ENCODE results near the gene SENP5.
"Not testable (repeated sequence)": the region's sequence is repeated elsewhere in the genome, so short reads cannot be mapped to it uniquely, and the experiment has no call there.

The SENP5 gene, protein sequence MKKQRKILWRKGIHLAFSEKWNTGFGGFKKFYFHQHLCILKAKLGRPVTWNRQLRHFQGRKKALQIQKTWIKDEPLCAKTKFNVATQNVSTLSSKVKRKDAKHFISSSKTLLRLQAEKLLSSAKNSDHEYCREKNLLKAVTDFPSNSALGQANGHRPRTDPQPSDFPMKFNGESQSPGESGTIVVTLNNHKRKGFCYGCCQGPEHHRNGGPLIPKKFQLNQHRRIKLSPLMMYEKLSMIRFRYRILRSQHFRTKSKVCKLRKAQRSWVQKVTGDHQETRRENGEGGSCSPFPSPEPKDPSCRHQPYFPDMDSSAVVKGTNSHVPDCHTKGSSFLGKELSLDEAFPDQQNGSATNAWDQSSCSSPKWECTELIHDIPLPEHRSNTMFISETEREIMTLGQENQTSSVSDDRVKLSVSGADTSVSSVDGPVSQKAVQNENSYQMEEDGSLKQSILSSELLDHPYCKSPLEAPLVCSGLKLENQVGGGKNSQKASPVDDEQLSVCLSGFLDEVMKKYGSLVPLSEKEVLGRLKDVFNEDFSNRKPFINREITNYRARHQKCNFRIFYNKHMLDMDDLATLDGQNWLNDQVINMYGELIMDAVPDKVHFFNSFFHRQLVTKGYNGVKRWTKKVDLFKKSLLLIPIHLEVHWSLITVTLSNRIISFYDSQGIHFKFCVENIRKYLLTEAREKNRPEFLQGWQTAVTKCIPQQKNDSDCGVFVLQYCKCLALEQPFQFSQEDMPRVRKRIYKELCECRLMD

DNA sequence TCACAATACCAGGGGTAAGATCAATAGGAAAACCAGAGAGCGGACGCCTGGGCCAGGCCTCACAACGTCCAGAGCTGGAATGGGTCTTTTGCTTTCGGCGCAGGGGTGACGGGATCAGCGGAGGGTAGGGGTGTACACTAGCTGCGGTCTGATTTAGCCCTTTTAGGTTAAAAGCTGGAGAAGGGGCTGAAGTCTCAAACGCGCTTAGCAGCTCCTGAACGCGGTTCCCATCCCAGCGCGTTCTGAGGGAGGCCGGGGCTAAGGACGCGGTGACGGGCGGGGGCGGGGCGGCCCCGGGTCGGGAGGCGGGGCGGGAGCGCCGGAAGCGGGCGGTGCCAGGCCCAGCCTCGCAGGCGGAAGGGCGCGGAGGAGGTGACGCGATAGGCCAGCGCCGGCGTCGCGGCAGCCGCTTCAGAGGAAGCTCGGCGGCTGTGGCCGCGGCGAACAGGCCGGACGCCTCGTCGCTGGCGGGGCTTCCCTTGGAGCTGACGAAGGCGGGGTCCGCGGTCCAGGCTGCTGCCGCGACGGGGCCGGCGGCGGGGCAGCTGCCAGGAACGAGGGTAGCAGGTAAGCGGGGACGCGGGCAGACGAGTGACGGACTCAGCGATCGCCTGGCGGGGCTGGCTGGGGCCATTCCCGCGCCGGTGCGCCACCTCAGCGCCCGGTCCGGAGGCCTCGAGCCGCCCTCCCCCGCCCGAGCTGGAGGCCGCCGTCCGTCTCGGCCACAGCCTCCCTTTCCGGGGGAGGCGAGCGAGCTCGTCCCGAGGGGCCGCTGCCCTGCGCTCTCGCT lies at the start of gene SENP5:
Gene SENP5, plus strand, starts transcription at position 414 of the 790 bp plus-strand sequence. CDS start 17,262 bp downstream, outside the sequence.
- DNase-seq = peak; percentile 33 to 95 (median 88)

DNA sequence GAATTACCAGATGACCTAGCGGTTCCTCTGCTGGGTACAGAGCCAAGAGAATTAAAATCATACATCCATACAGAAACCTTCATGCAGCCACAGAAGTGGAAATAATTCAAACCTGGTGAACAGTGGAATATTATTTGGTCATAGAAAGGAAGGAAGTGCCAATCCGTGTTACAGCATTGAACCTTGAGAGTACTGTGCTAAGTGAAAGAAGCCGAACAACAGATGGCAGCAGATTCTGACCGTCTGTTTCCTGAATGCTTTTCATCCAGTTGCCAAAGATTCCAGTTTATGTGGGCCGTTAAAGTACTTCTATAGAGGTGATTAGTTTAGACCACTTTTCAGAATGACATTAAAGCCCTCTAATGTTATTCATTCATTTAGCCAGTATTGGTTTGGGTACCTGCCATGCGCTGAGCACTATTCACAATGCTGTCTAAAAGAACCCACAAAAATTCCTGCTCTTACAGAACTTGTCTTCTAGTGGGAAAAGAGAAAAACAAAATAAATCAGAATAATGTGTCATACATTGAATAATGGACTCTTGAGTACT lies 45.8 kb upstream of the SENP5 start:
- no peak for DNase-seq

DNA sequence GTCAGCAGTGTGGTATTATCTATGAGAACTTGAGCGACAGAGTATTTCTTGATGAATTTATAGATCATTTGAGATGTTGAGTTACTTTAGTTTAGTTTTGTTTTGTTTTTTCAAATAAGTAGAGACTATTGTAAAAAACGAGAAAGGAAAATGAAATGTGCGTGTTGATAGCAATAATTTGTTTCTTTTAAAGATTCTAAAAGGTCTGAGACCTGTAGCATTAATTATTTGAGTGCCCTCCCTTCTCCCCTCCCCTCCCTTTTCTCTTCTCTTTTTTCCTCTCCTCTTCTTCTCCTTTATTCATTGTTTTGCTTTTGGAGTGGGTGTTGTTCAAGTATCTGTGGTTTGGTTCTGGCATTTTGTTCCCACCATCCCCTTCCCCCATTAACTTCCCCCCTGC lies 38.1 kb upstream of the SENP5 start:
- not testable (repeated sequence) for DNase-seq

DNA sequence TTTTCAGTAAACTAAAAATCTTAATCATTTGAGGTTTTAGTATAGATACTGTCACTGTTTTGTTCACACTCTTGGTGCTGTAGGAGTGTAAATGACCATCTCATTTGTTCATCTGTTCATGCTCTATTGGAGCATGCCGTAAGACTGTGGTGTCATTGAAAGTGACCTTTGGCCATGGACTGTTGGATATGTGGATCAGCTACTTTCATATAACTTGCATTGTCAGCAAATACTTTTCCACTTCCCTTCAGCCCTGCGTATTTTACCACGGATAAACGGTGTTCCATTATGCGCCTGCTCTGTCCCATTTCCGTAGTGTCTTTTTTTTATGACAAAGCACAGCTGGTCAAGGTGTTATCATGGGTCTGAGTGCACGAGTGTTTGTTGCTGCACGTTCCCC lies 32.6 kb upstream of the SENP5 start:
- no peak for DNase-seq

DNA sequence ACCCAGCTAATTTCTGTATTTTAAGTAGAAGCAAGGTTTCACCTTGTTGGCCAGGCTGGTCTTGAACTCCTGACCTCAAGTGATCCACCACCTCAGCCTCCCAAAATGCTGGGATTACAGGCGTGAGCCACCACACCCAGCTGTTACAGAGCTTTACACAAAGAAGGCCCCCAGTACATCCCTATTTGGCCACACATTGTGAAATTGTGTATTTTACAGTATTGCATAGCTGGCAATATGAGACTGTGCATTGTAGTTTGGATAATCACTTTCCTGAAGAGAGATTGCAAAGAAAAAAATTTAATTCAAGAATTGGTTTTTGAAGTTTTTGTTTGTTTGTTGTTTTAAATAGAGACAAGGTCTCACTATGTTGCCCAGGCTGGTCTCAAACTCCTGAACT lies 31.1 kb upstream of the SENP5 start:
- DNase-seq = not testable (repeated sequence)

DNA sequence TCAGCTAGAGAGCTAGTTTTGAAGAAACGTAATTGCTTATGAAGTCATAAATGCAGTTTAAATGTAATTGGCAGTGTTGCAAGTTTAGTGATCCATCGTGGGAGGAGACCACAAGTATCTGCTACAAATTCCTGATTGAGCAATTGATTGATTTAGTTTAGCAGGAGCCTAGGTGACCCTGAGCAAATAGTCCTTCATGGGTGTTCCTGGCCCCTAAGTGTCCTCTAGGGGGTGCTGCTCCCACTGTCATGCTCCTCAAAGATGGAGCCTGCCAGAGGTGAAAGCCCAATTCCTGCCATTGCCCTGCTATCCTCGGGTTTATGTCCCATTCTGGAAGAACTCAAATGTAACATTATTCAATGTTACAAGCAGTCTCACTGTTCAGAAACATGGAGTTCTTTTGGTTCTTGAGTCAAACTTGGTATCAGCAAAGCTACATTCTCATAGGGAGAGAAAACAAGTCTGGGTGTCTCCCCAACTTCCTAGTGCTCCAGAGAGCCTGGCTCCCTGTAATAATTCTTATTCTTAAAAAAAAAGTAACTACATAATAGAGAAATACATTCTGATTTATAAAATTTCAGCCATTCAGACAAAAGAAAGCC lies 29.8 kb upstream of the SENP5 start:
- peak in 22 of 58 donors; percentile 1 to 39 (median 6) for DNase-seq

DNA sequence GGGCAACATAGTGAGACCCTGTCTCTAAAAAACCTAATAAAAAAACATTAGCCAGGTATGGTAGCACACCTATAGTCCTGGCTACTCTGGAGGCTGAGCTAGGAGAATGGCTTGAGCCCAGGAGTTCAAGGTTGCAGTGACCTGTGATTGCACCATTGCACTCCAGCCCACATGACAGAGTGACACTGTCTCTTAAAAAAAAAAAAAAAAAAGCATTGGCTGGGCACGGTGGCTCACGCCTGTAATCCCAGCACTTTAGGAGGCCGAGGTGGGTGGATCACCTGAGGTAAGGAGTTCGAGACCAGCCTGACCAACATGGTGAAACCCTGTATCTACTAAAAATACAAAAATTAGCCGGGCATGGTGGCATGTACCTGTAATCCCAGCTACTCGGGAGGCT lies 28.4 kb upstream of the SENP5 start:
- not testable (repeated sequence) for DNase-seq

DNA sequence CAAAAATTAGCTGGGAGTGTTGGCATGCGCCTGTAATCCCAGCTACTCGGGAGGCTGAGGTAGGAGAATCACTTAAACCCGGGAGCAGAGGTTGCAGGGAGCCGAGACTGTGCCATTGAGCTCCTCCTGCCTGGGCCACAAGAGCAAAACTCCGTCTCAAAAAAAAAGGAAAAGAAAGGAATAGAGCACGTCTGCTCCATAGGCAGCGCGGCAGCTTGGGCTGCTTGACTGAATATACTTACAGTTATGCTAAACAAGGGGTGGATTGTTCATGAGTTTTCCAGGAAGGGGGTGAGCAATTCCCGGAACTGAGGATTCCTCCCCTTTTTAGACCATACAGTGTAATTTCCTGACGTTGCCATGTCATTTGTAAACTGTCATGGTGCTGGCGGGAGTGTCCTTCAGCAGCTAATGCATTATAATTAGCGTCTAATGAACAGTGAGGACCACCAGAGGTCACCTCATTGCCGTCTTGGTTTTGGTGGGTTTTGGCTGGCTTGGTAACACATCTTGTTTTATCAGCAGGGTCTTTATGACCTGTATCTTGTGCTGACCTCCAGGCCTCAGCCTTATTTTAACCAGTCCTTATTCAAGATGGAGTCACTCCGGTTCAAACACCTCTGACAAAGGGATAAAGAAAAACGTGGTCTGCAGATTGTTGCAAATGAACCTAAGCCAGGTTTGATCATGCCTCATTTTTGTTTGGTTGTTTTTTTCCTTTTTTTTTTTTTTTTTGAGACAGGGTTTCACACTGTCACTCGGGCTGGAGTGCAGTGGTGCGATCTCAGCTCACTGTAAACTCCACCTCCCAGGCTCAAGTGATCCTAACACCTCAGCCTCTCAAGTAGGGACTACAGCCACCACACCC lies 24.9 kb upstream of the SENP5 start:
- DNase-seq = peak in 2 of 58 donors; percentile 6 to 65

DNA sequence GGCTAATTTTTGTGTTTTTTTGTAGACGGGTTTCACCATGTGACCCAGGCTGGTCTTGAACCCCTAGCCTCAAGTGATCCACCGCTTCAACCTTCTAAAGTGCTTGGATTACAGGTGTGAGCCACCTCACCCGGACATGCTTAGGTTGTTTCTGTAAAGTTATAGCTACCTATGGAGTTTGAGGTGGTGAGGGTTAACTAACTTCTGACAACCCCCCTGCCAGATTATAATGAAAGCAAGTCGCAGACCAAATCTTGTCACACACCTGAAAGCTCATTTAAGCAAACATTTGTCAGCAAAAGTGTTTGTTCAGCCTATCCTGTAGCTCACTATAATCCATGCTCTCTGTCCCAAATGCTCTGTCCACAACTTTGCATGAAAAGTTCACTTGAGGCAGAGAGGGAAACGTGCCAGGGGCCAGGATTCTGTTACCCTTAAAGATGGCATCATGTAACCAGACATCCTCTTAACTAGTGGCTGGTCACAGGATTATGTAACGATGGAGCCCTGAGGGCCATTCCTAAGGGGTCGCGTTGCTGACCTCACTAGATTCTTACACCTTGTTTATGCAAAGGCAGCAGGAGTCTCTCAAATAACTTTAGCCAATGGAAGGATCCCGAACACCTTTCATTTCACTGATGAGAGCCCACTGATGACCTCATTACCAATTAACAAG lies 24.1 kb upstream of the SENP5 start:
- DNase-seq = no peak

DNA sequence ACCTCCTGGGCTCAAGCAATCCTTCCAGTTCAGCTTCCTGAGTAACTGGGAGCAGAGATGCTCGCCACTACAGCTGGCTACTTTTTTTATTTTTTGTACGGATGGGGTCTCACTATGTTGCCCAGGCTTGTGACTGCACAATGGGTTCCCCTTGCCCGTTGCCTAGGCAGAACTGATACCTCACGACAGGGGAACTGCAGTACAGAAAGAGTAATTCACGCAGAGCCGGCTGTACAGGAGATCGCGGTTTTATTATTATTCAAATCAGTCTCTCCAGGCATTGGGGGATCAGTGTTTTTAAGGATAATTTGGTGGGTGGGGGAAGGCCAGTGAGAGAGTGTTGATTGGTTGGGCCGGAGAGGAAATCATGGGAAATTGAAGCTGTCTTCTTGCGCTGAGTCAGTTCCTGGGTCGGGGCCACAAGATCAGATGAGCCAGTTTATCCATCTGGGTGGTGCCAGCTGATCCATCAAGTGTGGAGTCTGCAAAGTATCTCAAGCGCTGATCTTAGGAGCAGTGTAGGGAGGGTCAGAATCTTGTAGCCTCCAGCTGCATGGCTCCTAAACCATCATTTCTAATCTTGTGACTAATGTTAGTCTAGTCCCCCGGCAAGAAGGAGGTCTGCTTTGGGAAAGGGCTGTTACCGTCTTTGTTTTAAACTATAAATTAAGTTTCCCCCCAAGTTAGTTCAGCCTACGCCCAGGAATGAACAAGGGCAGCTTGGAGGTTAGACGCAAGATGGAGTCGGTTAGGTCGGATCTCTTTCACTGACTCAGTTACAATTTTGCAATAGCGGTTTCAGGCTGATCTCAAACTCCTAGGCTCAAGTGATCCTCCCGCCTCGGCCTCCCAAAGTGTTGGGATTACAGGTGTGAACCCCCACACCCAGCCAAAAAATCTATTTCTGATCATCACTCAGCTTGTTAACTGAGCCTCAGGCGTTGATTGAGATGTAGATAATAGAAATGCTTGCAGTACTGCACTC lies 23.2 kb upstream of the SENP5 start:
- DNase-seq = not testable (repeated sequence)

DNA sequence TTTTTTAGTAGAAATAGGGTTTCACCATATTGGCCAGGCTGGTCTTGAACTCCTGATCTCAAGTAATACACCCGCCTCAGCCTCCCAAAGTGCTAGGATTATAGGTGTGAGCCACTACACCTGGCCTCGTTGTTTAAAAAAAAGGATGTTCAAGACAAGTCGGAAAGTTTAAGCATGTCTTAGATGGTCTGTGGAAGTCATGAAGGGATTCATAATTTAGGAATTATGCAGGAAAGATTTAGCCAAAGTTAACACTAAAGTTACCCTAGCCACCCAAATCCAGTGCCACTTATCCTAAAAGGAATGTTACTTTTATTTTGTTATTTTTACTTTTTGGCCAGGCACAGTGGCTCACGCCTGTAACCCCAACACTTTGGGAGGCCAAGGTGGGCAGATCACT lies 19.3 kb upstream of the SENP5 start:
- not testable (repeated sequence) for DNase-seq

DNA sequence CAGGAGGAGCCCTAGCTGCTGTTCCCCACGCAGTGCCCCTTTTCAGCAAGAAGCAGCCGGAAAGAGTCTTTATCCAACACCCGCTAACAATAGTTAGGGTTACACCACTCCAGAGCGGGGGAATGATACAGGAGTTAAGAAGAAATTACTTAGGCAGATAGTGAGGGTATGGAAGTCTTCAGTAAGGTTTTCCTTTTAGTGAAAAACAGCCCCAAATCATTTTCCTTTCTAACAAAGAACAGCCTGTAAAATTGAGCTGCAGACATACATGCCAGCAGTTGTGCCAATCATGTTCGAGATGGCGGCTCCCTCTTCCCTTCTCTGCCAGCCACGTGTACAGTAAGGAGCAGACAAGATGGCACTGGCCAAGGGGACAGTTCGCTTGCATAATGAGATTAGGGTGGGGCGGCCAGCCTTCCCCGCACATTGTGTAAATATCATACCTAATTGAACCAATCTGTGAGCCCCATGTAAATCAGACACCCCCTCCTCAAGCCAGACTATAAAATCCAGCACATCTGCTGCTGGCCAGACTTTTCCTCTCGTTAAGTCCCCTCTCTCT lies 18.5 kb upstream of the SENP5 start:
- no peak for DNase-seq

DNA sequence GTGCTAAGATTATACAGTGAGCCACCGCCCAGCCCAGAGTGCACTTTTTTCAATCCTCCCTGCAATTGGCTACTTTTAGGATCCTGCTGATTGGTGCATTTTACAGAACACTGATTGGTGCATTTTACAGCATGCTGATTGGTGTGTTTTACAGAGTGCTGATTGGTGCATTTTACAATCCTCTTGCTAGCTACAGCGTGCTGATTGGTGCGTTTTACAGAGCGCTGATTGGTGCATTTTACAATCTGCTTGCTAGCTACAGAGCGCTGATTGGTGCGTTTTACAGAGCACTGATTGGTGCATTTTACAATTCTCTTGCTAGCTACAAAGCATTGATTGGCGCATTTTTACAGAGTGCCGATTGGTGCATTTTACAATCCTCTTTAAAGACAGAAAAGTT lies 4.7 kb upstream of the SENP5 start:
- DNase-seq = not testable (repeated sequence)

DNA sequence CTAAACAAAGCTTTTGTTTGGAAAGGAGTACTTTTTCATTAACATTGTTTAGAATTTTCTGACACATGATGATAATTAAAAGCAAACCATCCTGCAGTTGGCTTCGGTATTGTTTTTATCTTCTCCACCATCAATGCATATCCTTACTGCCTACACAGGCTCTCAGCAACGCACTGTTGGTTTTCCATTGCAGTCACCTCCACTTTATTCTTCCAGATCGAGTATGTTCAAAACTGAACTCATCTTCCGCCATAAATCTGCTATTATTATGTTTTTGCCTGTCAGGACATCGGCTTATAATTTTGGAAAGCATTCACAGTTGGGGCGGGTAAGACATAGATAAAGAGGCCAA lies 589 bp upstream of the SENP5 start:
- DNase-seq = peak in 1 of 58 donors; percentile 70

DNA sequence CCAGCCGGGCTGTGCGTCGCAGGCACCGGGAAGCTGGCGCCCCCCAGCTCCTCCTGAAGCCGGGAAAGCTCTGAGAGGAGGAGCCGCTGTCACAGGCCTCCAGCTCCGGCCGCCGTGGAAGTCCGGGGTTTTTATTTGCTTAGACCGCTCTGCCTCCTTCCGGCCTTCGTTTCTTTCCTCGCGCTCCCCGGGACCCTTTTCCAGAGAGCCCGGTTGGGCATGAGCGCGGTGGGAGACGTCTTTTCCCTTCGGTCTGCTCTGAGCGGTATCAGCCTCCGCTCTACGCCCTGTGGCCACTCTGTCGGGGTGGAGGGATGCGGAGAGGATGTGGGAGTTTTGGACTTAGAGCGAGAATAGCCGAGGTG lies 559 bp downstream of the SENP5 start:
- DNase-seq = peak in 25 of 58 donors; percentile 2 to 66 (median 26)

DNA sequence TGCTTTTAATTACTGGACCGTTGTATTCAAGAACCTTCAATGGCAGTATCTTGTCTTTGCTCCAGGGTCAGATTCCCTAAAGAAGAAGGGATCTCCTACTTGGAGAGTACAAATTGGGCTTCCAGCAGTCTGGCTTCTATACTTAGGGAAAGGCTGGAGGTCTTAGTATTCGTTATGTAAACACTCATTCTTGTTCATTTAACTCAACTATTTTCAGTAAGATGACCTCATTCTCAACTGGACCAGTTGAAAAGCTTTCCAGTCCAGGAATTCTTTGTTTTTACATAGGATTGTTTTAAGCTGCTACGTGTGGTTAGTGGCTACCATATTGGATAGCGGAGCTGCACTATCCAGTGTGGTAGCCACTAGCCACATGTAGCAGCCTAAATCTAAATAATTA lies 4.6 kb downstream of the SENP5 start:
- no peak for DNase-seq

DNA sequence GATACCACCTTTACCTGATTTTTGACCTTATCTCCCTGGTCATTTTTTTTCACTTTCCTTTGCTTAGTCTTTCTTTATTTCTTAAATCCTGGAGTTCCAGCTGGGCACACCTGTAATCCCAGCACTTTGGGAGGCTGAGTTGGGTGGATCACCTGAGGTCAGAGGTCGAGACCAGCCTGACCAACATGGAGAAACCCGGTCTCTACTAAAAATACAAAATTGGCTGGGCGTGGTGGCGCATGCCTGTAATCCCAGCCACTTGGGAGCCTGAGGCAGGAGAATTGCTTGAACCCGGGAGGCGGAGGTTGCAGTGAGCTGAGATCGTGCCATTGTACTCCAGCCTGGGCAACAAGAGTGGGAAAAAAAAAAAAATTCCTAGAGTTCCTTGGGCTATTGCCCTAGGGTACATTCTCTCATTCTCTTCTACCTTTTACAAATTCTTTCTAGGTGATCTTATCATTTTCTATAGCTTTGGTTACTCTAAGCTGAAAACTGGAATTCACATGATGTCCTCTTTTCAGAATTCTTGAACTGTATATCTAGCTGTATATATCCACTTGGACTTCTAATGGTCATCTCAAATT lies 6.9 kb downstream of the SENP5 start:
- not testable (repeated sequence) for DNase-seq

Data from anterior cingulate cortex (tissue), 58 donors.